Mammary epithelial cell (primary cell): ENCODE results near the gene CDH5.

Experiments used
- EZH2 ChIP-seq: IDR thresholded peaks from 2 replicates; pipeline ENCODE4 v1.6.1; 2012; ENCODE audit warnings: low read length, inconsistent platforms, borderline replicate concordance
- TF ChIP-seq, protein P1 (sequence below), 2 donors: IDR thresholded peaks in 1 of 2; conservative IDR thresholded peaks in 1 of 2; 2 replicates each; pipeline ENCODE4 v1.5.1; 2011 to 2012; ENCODE audit warnings: inconsistent platforms in 2 of 2, low read length in 2 of 2, mild to moderate bottlenecking in 2 of 2, control low read depth in 1 of 2, low read depth in 1 of 2; ENCODE audit not compliant: insufficient read depth in 1 of 2; ENCODE audit errors: extremely low read depth in 1 of 2

- TF ChIP-seq, protein P1, sequence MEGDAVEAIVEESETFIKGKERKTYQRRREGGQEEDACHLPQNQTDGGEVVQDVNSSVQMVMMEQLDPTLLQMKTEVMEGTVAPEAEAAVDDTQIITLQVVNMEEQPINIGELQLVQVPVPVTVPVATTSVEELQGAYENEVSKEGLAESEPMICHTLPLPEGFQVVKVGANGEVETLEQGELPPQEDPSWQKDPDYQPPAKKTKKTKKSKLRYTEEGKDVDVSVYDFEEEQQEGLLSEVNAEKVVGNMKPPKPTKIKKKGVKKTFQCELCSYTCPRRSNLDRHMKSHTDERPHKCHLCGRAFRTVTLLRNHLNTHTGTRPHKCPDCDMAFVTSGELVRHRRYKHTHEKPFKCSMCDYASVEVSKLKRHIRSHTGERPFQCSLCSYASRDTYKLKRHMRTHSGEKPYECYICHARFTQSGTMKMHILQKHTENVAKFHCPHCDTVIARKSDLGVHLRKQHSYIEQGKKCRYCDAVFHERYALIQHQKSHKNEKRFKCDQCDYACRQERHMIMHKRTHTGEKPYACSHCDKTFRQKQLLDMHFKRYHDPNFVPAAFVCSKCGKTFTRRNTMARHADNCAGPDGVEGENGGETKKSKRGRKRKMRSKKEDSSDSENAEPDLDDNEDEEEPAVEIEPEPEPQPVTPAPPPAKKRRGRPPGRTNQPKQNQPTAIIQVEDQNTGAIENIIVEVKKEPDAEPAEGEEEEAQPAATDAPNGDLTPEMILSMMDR (conservative IDR thresholded peaks at IDR 0.05 in 1 of 2, IDR thresholded peaks at IDR 0.05 in 1 of 2; ENCODE audit: extremely low read depth in 1 of 2, insufficient read depth in 1 of 2, low read depth in 1 of 2, low read length in 2 of 2) = no peak
- TF ChIP-seq EZH2 = no peak
Measured at GRCh38 chr16:66320774-66321173, 45.7 kb upstream of the CDH5 start.
